Activated CD4-positive, CD25-positive, alpha-beta regulatory T cell treated with anti-CD3 and anti-CD28 coated beads, Interleukin-2, amount 50 U/mL, for 72 hours (primary cell): Measurements from ENCODE around the gene MOB3B.

Source experiments
- DNase-seq: peaks from one replicate; pipeline ENCODE4 v3.0.0; 2021

Gene MOB3B

DNA sequence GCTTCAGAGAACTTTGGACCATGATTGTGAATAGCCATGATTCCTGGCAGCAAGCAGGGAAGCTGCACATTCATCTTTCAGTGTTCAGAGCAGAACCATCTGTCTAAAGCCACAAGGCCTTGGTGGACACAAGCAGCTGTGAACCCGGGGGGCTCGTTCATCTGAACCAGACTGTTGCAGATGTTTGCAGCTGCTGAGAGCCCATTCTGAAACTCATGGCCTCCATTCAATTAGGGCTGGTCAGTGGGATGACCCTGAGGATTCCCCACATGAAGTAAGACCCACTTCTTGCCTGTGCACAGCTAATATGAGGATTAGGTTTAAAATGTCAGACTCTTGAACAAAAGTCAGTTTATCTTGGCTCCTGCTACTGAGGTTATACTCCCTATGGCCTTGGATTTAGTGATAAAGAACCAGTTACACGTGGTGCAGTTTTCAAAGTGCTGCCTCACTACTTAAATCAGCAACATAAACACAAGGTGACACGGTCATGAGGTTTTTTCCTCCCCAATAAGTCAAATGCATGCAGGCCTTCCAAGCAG is 115.3 kb downstream of the MOB3B start:
- DNase-seq, result no peak

DNA sequence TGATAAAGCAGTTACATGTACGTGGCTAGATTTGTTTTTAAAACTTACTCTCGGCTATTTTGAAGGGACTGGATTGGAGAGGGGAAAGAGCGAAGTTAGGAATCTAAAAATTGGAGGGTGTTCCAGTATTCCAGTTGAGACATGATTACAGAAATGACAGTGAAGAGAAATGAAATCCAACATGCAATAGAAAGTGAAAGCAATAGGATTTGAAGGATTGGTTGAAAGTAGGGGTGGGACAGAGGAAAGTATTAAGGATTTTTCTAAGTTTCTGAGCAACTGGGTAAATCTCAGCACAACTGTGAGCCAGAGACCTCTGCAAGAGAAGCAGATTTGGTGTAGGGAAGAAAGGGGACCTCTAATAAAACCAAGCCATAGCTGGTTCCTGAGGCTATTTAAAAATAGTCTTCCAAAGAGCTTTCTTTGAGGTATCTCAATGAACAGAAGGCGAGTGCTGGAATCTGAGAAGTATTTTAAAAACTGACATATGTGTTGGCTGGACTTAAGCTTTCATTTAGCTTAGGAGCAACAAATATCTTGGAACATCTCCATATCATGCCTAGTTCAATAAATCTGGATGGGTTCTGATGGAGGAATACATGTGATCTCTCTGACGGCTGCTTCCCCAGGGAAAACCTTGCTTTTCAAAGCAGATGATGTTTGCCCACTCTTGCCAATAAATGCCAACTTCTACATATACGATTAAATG is 115.9 kb downstream of the MOB3B start:
- no peak for DNase-seq

DNA sequence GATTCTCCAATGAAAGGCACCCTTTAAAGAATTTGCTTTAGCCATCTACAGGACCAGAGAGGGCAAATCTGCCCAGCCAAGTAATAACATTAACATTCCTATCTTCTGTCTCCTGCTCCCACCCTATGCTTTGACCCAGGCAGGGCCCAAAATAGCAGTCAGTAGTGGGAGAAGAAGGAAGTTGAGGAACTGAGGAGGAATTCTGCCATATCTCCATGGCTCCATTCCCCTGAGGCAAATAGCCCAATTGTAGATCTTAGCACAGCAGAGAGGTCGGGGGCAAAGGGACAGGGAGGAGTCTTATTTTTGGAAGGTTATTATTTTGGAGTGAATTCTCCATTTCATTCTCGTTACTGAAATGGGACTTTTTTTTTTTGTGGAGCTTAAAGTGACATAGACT is 116.7 kb downstream of the MOB3B start:
- no peak for DNase-seq

DNA sequence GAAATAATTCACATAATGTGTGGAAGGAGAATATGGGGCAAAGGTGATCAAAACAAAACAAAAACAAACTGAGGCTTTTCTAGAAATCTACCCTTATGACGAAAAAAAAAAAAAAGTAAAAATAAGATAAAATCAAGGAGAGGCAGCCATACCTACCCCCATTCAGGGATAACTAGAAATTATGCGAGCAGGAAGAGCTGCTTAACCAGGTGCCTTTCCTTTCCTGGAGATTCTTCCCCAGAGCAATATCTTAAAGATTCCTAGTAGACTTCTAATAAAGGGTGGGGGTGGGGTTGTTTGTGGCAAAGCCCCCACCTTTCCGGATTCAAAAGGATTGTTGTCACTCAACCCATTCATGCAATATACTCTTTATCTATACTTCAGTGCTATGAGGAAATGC is 117.5 kb downstream of the MOB3B start:
- DNase-seq, result no peak

DNA sequence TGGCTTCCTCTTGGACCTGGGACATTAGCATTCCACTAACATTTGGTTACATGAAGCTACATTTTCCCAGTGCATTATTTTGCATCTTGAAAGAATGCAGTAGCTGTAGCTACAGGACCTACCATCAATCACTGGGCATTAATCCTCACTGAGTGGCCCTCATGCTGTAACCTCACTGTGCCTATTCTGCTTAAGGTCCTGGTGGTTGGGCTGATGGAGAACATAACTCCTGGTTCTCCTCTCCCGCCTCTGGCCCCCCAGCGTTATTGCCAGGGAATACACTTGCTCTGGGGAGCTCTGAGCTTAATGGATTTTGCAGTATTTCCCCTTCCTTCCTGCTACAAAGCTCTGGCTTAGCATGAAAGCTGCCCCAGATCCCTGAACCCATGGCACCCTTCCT is 121.1 kb downstream of the MOB3B start:
- DNase-seq, result no peak

DNA sequence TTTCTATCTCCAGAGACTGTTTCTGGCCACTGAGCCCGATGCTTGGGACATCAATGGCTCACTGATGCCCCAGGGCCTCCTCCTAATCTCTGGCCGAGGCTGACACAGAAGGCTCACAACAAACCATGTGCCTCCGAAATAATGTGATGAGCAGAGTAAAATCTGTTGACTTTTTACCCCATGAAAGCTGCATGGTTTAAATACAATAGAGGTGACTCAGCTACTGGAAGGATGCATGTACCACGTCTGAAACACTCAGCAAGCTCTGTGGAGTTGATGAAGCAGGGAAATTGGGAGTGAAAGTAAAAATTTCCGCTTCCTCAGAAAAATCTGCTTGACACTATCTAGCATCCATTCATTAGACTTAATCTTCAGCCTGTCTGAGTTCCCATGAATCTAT is 121.6 kb downstream of the MOB3B start:
- DNase-seq, result no peak

DNA sequence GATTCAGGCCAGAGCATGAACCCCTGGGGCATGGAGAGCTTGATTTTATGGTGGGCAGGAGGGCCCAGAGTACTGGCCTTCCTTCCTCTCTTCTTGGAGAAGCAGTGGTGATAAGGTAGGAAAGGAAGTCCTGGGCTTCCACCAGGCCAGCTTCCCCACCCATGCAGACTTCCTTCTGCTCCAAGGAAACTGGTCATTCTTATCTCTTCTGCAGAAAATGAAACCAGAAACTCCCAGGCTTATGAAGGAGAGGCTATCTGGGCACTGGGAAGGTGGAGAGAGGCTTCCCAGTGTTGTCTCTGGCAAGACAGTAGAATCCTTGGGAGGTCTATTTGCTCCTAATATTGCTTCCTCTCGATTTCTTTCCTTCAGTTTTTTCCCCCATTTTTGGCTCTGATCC is 122.1 kb downstream of the MOB3B start:
- DNase-seq, result no peak

DNA sequence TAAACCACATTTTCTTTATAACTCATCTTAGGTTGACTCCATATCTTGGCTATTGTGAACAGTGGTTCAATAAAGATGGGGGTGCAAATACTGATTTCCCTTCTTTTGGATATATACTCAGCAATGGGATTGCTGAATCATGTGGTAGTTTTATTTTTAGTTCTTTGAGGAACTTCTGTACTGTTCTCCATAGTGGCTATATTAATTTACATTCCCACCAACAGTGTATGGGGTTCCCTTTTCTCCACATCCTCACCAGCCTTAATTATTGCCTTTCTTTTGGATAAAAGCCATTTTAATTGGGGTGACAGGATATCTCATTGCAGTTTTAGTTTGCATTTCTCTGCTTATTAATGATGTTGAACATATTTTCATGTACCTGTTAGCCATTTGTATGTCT is 125.0 kb downstream of the MOB3B start:
- no peak for DNase-seq

DNA sequence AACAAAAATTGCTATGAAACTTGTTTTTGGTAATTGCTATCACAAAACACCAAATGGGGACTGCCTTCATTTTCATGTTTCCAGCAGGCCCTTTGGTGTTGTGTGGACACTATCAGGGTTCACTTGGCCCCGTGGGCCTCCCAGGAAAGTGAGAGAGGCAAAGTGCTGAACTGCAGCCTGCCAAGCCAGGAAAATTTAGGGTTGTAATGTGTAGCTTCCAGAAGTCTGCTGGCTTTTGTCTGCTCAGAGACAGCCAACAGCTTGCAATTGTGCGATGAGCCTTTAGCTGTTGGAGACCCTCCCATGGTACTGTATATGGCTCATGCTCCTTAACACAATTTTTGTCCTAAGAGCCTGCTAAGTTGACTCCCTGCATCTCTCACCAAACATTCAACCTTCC is 127.0 kb downstream of the MOB3B start:
- no peak for DNase-seq

DNA sequence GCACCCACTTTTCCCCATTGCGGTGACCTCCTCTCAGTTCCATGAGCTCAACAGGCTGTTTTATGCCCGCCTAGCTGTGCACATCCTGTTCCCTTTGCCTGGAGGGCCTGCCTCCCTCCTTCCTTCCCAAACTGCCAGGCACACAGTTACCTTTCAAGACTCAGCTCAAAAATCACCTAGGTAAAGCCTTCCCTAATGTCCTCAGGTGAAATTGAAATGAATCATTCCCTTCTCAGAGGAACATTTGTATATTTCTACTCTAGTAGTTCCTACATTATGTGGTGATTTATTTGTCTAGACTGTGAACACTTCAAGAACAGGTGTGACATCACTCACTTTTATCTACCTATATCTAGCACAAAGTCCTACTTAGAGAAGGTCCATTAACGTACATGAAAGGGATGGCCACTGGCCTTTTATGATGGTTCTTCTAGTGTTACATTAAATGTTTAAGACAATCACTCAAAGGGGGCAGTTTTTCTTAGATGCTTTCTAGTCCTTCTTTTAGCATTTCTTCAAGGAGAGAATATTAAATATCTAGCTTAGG is 129.2 kb downstream of the MOB3B start:
- no peak for DNase-seq

DNA sequence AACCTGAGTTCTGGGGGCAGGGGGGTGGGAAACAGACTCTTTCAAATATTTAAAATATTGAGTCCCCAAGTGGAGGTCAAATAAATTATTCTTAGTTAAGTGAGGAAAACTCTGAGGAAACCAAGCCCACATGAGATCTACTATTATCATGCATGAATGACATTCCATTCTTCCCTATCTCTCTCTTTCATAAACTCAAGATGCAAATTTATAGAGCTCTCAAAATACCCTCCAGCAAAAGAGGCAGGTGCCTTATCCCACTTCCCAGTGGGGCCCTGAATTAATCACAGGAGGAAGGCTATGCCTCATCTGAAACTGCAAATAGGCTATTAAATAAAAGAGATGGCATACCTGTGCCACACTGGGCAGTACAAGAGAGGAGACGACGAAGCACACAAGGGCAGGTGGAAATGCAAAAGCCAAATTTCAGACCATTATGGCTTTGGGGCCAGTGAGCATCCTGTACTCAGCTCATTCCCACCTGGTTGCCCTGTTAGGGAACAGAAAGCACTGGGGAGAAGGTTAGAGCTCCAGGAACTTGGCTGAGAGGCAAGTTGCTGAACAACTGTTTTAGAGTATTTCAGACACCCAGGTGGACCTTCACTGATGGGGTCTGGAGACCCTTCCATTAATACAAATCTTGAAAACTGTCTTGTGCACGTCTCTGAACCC is 130.5 kb downstream of the MOB3B start:
- no peak for DNase-seq

DNA sequence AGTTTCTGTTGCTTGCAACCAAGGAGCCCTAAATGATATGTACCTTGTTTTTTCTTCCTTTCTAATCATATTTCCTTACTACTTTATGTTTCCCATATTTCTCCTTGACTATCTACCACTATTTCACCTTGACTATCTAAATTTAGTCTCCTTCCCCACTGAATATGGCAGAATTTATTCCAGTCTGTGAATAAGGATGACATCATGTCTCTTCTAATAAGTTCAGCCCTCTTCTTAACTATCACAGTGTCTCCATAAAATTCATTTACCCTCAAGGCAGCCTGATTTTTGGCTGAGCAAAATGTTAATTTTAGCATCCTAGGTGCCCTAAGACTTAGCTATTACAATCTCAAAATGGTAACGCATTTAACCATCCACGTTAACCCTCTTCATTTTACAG is 133.1 kb downstream of the MOB3B start:
- no peak for DNase-seq

DNA sequence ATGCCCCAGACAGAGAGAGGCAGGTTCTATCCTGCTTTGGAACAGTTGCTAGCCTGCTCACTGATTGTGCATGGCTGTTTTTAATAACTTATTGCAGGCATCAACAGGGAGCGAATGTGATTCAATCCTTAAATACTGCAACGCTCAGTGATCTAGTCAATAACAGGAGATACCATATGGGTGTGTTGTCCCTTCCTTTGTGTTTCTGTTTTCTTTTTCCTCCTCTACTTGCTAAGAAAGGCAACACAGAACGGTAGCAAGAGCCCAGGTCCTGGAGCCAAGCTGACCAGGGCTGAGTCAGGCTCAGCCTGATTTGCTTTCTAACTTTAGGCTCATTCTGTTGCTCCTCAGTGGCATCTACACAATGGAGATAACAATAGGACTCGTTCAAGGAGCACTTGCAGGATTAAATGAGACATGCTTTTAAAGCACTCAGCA is 134.1 kb downstream of the MOB3B start:
- DNase-seq, result no peak

DNA sequence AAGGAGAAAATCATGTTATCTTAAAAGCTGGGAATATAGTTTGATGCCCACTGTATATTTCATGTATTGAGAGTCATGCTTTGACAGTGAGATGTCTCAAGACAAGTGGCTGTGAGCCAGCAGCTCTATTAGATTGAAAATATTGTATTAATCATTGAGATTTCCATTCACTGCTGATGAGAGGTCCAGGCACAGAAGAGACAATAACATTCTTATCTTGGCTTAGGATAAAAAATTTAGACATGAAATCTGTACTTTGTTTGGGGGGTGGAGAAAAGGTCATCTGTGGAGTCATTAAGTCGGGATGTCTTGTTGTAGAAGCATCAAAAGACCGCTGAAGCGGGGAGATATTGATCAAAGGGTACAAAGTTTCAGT is 134.8 kb downstream of the MOB3B start:
- no peak for DNase-seq

DNA sequence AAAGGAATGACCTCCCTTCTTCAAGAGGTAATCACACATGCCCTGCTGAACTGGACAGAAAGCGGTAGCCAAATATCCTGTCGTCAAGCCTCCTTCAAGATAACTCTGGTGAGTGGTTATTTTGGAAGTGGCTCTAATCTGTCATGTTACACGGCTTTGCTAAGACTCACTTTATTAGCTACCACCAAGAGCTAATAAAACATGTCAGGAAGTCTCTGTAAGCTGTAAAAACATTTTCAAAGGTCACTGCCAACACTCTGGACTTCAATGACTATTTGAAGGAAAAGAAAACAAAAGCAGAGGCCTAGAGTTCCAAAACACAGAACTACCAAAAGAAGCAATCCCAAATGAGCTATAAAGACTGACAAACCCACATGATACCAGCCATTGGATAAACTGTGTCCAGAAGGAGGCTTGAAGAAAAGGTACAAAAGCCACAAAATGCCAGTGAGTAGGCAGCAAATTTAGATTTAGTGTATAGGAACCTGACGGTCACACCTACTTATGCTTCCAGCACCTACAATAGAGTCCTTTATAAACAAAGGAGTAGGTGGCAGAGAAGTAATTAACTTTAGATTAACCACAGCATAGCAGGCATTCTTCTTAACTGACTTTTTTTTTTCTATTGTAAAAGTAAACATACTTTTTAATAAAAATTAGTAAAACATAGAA is 135.3 kb downstream of the MOB3B start:
- no peak for DNase-seq

DNA sequence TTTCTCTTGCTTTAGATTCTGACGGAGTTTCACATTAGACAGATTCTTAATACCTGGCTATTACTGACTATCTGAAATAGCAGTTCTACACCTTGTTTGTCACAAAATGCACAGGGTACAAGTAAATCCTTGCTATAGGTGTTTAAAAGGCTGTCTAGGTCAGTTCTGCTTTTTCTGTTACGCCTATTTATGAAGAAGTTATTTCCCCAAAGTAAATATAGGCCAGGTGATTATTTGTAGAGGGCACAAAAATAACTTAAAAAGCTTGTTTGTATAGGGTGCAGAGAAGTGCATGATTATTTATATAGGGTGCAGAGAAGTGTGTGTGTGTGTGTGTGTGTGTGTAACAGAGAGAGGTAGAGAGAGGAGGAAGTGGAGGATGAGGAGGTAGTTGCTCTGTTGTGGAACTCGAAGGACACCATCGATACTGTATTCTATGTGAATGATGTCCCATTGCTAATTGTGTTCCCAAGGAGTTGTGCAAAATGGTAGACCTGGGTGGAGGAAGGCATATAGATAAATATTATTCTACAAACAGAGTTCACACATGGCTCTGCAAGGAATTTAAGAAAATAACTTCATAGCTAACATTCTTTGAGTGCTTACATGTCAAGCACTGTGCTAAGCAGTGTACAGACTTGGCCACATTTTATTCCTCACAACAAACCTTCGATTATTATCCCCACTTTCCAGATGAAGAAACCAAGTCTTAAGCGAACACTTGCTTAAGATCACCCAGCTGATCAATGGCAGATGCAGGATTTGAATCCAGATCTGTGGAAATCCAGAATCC is 136.4 kb downstream of the MOB3B start:
- no peak for DNase-seq

DNA sequence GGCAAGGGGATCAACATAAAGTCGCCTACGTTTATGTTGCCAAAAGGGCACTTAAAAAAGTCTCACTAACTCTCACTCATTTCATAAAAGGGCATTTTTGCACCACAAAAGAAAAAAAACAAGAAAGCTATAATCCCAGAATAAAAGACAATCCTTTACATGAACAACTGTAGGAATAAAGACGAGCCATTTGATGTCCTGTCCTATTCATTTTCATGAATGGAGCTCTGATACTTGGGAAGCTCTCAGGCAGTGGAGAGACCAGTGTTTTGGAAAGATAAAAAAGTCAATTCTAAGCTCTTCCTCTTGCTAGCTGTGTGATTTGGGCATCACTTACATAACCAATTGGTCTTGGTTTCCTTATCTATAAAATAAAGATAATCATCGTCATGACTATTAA is 137.2 kb downstream of the MOB3B start:
- DNase-seq, result no peak

DNA sequence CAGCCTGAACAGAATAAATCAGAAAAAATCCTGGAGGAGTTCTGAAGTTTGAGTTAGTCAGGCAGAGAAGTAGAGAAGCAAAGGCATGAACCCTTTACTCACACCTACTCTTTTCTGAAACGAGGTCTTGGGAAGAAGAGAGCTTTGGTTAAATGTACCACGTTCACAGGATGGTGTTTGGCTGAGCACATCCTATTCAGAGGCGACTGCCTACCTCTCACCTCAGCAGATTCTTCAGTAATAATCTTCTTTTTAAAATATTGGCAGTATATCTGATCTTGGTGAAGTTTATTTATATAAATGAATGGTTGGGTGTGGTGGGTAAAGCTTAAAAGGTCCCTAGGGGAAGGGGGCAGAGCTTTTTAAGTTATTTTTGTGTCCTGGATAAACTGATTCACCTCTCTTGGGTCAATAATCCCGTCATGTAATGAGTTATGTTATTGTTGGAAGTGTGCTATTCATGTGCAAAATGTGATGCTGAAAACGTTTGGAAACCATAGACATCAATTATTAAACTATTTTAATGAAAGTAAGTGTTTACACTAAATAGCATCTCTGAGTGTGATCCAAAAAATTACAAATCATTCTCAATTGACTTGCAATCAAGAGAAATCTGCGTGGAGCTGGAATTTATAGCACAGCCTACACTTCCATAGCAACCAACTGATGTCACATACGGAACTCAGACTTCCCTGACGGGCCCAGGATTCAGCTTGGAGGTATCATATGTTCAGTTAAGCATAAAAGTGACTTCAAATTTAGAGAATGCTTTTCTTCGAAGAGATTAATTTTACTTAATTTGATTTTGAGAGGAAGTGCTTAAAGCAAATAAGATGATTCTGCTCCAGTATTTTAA is 138.3 kb downstream of the MOB3B start:
- DNase-seq, result no peak

DNA sequence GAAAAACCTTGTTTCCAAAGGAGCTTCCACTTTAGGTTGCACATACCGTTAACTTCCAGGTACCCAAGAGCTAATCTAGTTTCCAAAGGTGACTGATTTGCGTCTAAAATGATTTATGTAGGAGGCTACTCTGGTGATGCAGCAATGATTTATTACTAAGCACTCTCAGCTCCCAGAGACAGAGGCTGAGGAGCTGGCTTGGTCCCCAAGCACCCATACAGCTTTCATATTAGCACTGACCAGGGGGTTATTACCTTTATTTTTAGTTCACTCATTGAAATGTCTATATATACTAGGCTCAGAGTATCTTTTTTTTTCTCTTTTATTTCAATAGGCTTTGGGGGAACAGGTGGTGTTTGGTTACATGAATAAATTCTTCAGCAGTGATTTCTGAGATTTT is 141.5 kb downstream of the MOB3B start:
- no peak for DNase-seq

DNA sequence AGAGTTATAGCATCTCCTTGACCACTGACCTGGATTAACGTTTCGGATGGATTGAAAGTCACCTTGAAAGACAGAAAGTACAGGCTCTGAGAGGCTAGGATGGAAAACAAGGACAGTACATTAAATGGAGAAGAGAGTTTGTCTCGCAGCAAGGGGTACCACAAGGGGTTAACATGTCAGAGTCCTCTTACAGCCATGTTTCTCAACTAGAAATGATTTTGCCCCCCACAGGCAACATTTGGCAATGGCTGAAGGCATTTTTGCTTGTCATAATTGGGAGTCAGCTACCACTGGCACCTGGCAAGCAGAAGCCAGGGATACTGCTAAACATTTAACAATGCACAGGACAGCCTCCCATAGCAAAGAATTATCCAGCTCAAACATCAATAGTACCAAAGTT is 141.9 kb downstream of the MOB3B start:
- DNase-seq, result no peak

DNA sequence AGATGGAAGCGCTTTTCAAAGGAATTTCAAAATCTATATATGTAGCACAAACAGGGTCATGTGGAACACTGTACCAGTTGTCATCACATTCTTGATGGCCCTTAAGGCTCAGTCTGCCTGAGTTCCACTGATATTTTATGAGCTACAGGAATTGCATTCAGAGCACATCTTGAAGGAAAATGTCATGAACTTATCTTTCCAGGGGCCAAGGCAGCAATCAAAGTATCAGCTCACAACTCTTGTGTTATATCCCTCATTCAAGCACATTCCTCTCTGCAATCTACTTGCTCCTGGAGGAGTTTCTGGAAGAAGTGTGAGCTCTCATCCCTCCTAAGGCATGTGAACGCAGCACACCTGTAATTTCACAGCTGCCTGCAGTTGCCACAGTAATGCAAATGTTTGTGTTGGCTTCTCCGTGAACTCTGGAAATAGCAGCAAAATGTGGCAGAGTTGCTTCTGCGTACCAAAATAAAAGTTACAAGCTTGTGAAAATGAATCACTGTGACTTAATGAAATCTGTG is 143.0 kb downstream of the MOB3B start:
- DNase-seq, result no peak
